DMS153 treated with DMSO at 0.1 percent for 48 hours (cell line): ENCODE results near the gene CREB3L1.

Experiments used
- DNase-seq: peaks from one replicate; lab custom pipeline; 2025; ENCODE audit not compliant: unreplicated experiment; lab: John Stamatoyannopoulos, UW

Gene CREB3L1

GRCh38 chr11:46272816-46273427 is 4.5 kb upstream of the CREB3L1 start:
- DNase-seq: no peak

GRCh38 chr11:46273511-46274205 is 3.8 kb upstream of the CREB3L1 start:
- DNase-seq: peak; percentile 59

- DNase-seq: no peak
These were observed 1.4 kb upstream of the CREB3L1 start for GRCh38 chr11:46275964-46276641.

GRCh38 chr11:46277313-46277621 is 195 bp upstream of the CREB3L1 start:
- peak; percentile 46 for DNase-seq

- no peak for DNase-seq
These were observed 1.1 kb downstream of the CREB3L1 start for GRCh38 chr11:46278387-46279125.

GRCh38 chr11:46279126-46280099 is 2.0 kb downstream of the CREB3L1 start:
- no peak for DNase-seq

GRCh38 chr11:46280706-46281105 is 3.2 kb downstream of the CREB3L1 start:
- DNase-seq: no peak

GRCh38 chr11:46281371-46281831 is 3.9 kb downstream of the CREB3L1 start:
- DNase-seq: no peak

- no peak for DNase-seq
These were observed 7.7 kb downstream of the CREB3L1 start for GRCh38 chr11:46285173-46285572.

GRCh38 chr11:46285594-46286033 is 8.2 kb downstream of the CREB3L1 start:
- DNase-seq: no peak

GRCh38 chr11:46286789-46287188 is 9.3 kb downstream of the CREB3L1 start:
- no peak for DNase-seq

GRCh38 chr11:46288451-46288850 is 11.0 kb downstream of the CREB3L1 start:
- no peak for DNase-seq

GRCh38 chr11:46290011-46290410 is 12.5 kb downstream of the CREB3L1 start:
- no peak for DNase-seq

- no peak for DNase-seq
These were observed 13.3 kb downstream of the CREB3L1 start for GRCh38 chr11:46290598-46291309.

- no peak for DNase-seq
These were observed 14.1 kb downstream of the CREB3L1 start for GRCh38 chr11:46291441-46292150.

- DNase-seq: no peak
These were observed 15.6 kb downstream of the CREB3L1 start for GRCh38 chr11:46293066-46293465.

- no peak for DNase-seq
These were observed 16.2 kb downstream of the CREB3L1 start for GRCh38 chr11:46293641-46294103.

GRCh38 chr11:46294365-46295309 is 17.2 kb downstream of the CREB3L1 start:
- no peak for DNase-seq
